GM21737 (cell line): ENCODE measurements around the gene RABEP1.
A peak's percentile ranks its signal among the peaks of the same experiment; 100 is the strongest.

Experiments used
- ATAC-seq: cut with Tn5 transposase; IDR thresholded peaks from one replicate; pipeline ENCODE4 v1.9.1; 2021; ENCODE audit warnings: mild to moderate bottlenecking, moderate library complexity; ENCODE audit not compliant: unreplicated experiment

RABEP1 gene

GRCh38 chr17:5361426-5361825 lies 79.3 kb downstream of the RABEP1 start:
- ATAC-seq = no peak

GRCh38 chr17:5362162-5362811 lies 80.2 kb downstream of the RABEP1 start:
- ATAC-seq = no peak

- no peak for ATAC-seq
Measured at GRCh38 chr17:5364156-5364555, 82.1 kb downstream of the RABEP1 start.

GRCh38 chr17:5364696-5365095 lies 82.6 kb downstream of the RABEP1 start:
- ATAC-seq = no peak

- ATAC-seq = no peak
Measured at GRCh38 chr17:5365831-5366230, 83.7 kb downstream of the RABEP1 start.

- ATAC-seq = no peak
Measured at GRCh38 chr17:5370411-5370810, 88.3 kb downstream of the RABEP1 start.

GRCh38 chr17:5373112-5373511 lies 91.0 kb downstream of the RABEP1 start:
- ATAC-seq = peak; percentile 64

- no peak for ATAC-seq
Measured at GRCh38 chr17:5378566-5379207, 96.6 kb downstream of the RABEP1 start.

- no peak for ATAC-seq
Measured at GRCh38 chr17:5379351-5380107, 97.4 kb downstream of the RABEP1 start.

GRCh38 chr17:5380491-5381135 lies 98.5 kb downstream of the RABEP1 start:
- no peak for ATAC-seq

- ATAC-seq = no peak
Measured at GRCh38 chr17:5381542-5381941, 99.5 kb downstream of the RABEP1 start.

- ATAC-seq = no peak
Measured at GRCh38 chr17:5391678-5392077, 109.6 kb downstream of the RABEP1 start.

- ATAC-seq = no peak
Measured at GRCh38 chr17:5396612-5397011, 114.5 kb downstream of the RABEP1 start.

GRCh38 chr17:5399767-5400166 lies 117.7 kb downstream of the RABEP1 start:
- no peak for ATAC-seq

GRCh38 chr17:5405400-5405799 lies 123.3 kb downstream of the RABEP1 start:
- no peak for ATAC-seq

- ATAC-seq = no peak
Measured at GRCh38 chr17:5408186-5408585, 126.1 kb downstream of the RABEP1 start.

- no peak for ATAC-seq
Measured at GRCh38 chr17:5410594-5411272, 128.6 kb downstream of the RABEP1 start.

GRCh38 chr17:5413682-5414081 lies 131.6 kb downstream of the RABEP1 start:
- ATAC-seq = no peak

GRCh38 chr17:5416901-5417300 lies 134.8 kb downstream of the RABEP1 start:
- ATAC-seq = no peak

- peak; percentile 34 for ATAC-seq
Measured at GRCh38 chr17:5418858-5419355, 136.8 kb downstream of the RABEP1 start.
